ENCODE data around the gene PEX5. TPM values are rescaled to one million over a fixed set of nuclear protein-coding genes. Genes with fewer than 3 reads are reported as not detected.

PEX5 gene
- total RNA-seq, result 39.7 TPM

DNA sequence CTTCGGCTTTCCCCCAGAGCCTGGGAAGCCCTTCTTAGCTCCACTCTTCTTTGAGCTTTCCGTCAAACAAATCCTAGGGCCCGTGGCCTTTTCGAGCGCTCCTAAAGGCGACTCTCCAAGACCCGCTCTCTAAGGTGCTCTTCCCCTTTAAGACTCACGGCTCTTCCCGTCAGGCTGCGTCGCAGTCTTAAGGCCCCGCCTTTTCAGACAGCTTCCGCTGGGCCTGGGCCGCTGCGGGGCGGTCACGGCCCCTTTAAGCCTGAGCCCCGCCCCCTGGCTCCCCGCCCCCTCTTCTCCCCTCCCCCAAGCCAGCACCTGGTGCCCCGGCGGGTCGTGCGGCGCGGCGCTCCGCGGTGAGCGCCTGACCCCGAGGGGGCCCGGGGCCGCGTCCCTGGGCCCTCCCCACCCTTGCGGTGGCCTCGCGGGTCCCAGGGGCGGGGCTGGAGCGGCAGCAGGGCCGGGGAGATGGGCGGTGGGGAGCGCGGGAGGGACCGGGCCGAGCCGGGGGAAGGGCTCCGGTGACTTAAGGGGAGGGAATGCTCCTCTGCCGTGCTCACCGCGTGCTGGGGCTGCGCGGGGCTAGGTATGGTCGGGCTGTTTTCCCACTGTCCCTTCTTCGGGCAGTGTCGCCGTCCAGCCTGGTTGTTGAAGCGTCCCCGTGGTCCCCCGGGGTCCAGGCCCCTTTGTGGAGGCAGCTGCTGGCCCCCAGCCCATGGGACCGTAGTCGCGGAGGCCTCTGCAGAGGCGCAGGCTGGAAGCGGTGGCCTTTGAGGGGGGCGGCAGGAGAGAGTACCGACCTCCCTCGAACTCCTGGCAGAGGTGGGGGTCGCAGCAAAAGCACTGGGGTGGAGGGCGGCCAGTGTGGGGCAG, at the start of gene PEX5:
Gene PEX5, plus strand, starts transcription at position 289 of the 870 bp plus-strand sequence. CDS start 692 bp downstream, outside the sequence.
- Histone ChIP-seq H3K9ac (ENCODE audit: low read depth in 1 of 3, low read length in 3 of 3) (peak within 1 kb of the TSS; percentile 91 to 99 (median 93)), H3K27me3 (ENCODE audit: control insufficient read depth in 3 of 3, insufficient read depth in 3 of 3, low read length in 3 of 3) (no peaks in the 10 kb centered on the region), H3K27ac (ENCODE audit: low read depth, low read length) (peak within 1 kb of the TSS; percentile 92), H3K4me3 (ENCODE audit: low read length in 3 of 3) (peak within 1 kb of the TSS; percentile 83 to 99 (median 98)), H3K9me3 (ENCODE audit: control insufficient read depth in 3 of 3, low read length in 3 of 3) (no peaks in the 10 kb centered on the region), H3K36me3 (ENCODE audit: control insufficient read depth in 3 of 3, insufficient read depth in 3 of 3, low read length in 3 of 3) (peaks cover 7 to 15% (median 9%) of the 10 kb centered on the region in 3 donors), H3K4me1 (ENCODE audit: control insufficient read depth in 3 of 3, insufficient read depth in 3 of 3, low read length in 3 of 3) (peaks cover 15 to 22% (median 21%) of the 10 kb centered on the region in 3 donors)

DNA sequence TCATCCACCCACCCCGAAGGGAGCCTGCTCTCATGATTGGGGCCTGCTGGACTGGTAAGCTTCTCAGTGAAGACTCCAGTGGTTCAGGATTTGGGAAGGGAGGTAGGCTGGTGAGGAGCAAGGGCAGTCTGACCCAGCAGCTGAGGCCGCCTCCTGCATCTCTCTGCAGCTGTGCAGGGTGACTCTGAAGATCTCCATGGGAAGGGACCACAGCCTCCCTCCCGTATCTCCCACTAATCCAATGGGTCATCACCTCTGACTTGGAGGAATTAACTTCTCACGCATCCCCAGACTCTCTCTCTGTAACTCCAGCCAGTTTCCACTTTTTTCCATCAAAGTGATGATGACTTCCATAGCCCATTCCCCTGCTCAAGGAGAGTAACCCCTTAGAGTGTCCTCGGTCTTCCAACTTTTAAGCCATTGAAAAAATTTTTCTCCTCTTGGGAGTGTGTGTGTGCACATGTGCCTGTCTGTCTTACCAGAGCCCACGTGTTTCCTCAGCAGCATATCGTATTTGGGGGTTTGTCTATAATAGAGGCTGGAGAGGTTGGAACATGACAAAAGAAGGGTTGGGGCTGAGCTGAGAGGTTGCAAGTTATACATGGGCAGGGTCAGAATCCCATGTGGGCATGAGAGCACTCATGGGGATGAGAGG, 48.0 kb upstream of the PEX5 start:
- Histone ChIP-seq H3K4me1 (ENCODE audit: control insufficient read depth in 3 of 3, insufficient read depth in 3 of 3, low read length in 3 of 3) (peaks cover 0 to 3% (median 2%) of the 10 kb centered on the region in 3 donors), H3K27me3 (ENCODE audit: control insufficient read depth in 3 of 3, insufficient read depth in 3 of 3, low read length in 3 of 3) (no peaks in the 10 kb centered on the region), H3K36me3 (ENCODE audit: control insufficient read depth in 3 of 3, insufficient read depth in 3 of 3, low read length in 3 of 3) (peaks cover 3 to 20% (median 4%) of the 10 kb centered on the region in 3 donors), H3K4me3 (ENCODE audit: low read length in 3 of 3) (no peak overlapping the region), H3K9me3 (ENCODE audit: control insufficient read depth in 3 of 3, low read length in 3 of 3) (no peaks in the 10 kb centered on the region), H3K9ac (ENCODE audit: low read depth in 1 of 3, low read length in 3 of 3) (no peak overlapping the region), H3K27ac (ENCODE audit: low read depth, low read length) (no peak overlapping the region)

DNA sequence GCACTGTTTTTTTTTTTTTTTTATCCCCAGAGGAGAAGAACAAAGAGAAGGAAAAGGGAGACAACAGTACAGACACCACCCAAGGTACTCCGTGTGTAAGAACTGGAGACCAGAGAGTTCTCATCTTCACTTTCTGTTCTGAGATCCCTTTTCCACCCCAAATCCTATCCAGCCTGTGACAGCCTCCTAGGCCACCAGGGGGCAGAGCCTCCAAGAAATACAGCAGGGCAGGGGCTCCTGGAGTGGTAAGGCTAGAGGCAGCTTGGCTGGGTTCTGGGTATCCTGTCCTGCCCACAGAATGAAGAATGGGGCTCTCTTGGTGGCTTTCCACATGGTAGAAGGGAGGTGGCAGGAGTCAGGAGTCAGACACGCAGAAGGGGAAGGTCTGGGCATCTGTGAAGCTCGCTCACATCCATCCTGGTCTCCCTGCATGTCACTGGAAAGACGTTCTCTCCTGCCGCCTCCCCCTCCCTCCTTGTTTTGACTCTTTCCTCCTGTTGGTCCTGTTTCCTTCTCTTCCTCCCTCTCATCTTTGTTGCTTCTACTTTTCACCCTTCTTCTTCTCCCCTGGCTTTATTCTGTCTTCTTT, 47.3 kb upstream of the PEX5 start:
- H3K36me3 ChIP-seq (ENCODE audit: control insufficient read depth in 3 of 3, insufficient read depth in 3 of 3, low read length in 3 of 3), result peaks cover 2 to 14% (median 4%) of the 10 kb centered on the region in 3 donors
- no peak overlapping the region for H3K4me3 ChIP-seq (ENCODE audit: low read length in 3 of 3)
- H3K27me3 ChIP-seq (ENCODE audit: control insufficient read depth in 3 of 3, insufficient read depth in 3 of 3, low read length in 3 of 3), result no peaks in the 10 kb centered on the region
- no peak overlapping the region for H3K9ac ChIP-seq (ENCODE audit: low read depth in 1 of 3, low read length in 3 of 3)
- peaks cover 0 to 3% (median 2%) of the 10 kb centered on the region in 3 donors for H3K4me1 ChIP-seq (ENCODE audit: control insufficient read depth in 3 of 3, insufficient read depth in 3 of 3, low read length in 3 of 3)
- no peaks in the 10 kb centered on the region for H3K9me3 ChIP-seq (ENCODE audit: control insufficient read depth in 3 of 3, low read length in 3 of 3)
- H3K27ac ChIP-seq (ENCODE audit: low read depth, low read length), result no peak overlapping the region

DNA sequence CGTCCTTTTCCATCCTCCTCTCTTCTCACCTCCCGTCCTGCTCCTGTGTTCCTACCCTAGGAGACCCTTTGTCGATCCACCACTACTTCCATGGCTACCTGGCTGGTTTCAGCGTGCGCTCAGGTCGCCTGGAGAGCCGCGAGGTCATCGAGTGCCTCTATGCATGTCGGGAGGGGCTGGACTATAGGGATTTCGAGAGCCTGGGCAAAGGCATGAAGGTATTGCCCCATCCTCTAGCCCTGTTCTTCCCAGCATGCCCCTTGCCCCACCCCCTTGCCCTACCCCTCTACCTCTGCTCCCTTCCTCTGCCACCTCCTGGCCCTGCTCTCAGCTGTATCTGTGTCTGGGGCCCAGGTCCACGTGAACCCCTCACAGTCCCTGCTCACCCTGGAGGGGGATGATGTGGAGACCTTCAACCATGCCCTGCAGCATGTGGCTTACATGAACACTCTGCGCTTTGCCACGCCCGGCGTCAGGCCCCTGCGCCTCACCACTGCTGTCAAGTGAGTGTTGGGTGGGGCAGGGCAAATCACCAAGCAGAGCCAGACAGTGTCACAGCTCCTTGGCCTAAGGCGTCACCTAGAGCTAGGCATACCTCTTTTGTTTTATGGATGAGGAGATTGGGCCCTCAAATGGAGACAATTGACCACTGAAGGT, 46.5 kb upstream of the PEX5 start:
- H3K4me3 ChIP-seq (ENCODE audit: low read length in 3 of 3), result no peak overlapping the region
- H3K4me1 ChIP-seq (ENCODE audit: control insufficient read depth in 3 of 3, insufficient read depth in 3 of 3, low read length in 3 of 3), result peaks cover 0 to 3% (median 2%) of the 10 kb centered on the region in 3 donors
- H3K27me3 ChIP-seq (ENCODE audit: control insufficient read depth in 3 of 3, insufficient read depth in 3 of 3, low read length in 3 of 3), result no peaks in the 10 kb centered on the region
- no peaks in the 10 kb centered on the region for H3K9me3 ChIP-seq (ENCODE audit: control insufficient read depth in 3 of 3, low read length in 3 of 3)
- no peak overlapping the region for H3K27ac ChIP-seq (ENCODE audit: low read depth, low read length)
- H3K9ac ChIP-seq (ENCODE audit: low read depth in 1 of 3, low read length in 3 of 3), result no peak overlapping the region
- peaks cover 2 to 8% (median 4%) of the 10 kb centered on the region in 3 donors for H3K36me3 ChIP-seq (ENCODE audit: control insufficient read depth in 3 of 3, insufficient read depth in 3 of 3, low read length in 3 of 3)

DNA sequence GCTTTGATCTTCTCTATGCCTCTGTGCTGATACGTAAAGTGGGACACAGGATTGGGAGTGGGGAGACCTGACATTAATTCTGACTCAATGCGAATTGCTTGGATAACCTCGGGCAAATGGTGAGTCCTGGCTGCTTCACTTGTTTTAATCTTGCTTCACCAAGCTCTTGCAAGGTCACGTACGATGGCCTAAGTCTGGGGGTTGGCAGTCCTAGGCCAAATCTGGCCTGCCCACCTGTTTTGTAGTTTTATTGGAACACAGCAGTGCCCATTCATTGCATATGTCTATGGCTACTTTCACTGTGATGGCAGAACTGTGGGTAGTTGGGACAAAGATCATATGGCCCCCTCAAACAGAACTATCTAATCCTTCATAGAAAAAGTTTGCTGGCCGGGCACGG, 45.9 kb upstream of the PEX5 start:
- peaks cover 2 to 9% (median 4%) of the 10 kb centered on the region in 3 donors for H3K36me3 ChIP-seq (ENCODE audit: control insufficient read depth in 3 of 3, insufficient read depth in 3 of 3, low read length in 3 of 3)
- no peak overlapping the region for H3K27ac ChIP-seq (ENCODE audit: low read depth, low read length)
- H3K4me3 ChIP-seq (ENCODE audit: low read length in 3 of 3), result no peak overlapping the region
- H3K4me1 ChIP-seq (ENCODE audit: control insufficient read depth in 3 of 3, insufficient read depth in 3 of 3, low read length in 3 of 3), result peaks cover 0 to 3% (median 2%) of the 10 kb centered on the region in 3 donors
- no peak overlapping the region for H3K9ac ChIP-seq (ENCODE audit: low read depth in 1 of 3, low read length in 3 of 3)
- H3K9me3 ChIP-seq (ENCODE audit: control insufficient read depth in 3 of 3, low read length in 3 of 3), result no peaks in the 10 kb centered on the region
- no peaks in the 10 kb centered on the region for H3K27me3 ChIP-seq (ENCODE audit: control insufficient read depth in 3 of 3, insufficient read depth in 3 of 3, low read length in 3 of 3)

DNA sequence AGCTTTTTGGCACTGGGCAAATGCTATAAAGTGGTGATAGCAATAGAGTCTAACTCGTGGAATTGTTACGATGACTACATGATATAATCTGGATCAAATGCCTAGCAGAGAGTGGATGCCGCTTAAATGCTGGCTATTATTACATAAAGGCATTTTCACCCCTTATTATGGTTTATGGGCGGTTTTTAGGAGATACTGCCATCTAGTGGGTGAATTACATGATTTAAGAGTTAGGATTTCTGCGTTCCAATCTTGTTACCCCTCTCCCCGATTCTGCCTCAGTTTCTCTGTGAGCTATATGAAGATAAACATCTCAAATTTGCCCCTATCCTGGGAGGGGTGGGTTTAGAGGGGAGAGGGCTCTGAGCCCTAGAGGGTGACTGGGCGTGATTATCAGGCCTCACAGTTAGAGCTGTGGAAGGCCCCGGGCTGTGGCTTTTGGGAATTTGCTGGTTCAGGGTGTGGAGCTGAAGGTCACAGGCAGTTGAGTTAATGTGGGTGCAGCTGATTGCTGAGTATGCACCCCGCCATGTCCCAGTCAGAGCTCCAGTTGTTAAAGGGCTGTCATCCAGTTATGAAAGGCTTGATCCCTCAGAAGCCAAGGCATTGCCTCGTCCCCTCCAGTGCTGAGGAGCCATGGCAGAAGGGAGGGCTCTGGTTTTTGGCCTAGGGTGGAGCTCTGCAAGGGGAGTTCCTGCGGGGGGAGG, 44.9 kb upstream of the PEX5 start:
- H3K36me3 ChIP-seq (ENCODE audit: control insufficient read depth in 3 of 3, insufficient read depth in 3 of 3, low read length in 3 of 3), result peaks cover 10 to 18% (median 12%) of the 10 kb centered on the region in 3 donors
- no peak overlapping the region for H3K4me3 ChIP-seq (ENCODE audit: low read length in 3 of 3)
- H3K4me1 ChIP-seq (ENCODE audit: control insufficient read depth in 3 of 3, insufficient read depth in 3 of 3, low read length in 3 of 3), result peaks cover 0 to 3% (median 2%) of the 10 kb centered on the region in 3 donors
- H3K9me3 ChIP-seq (ENCODE audit: control insufficient read depth in 3 of 3, low read length in 3 of 3), result no peaks in the 10 kb centered on the region
- H3K27ac ChIP-seq (ENCODE audit: low read depth, low read length), result peak overlapping the region; percentile 3
- peak overlapping the region in 1 of 3 donors; percentile 40 for H3K9ac ChIP-seq (ENCODE audit: low read depth in 1 of 3, low read length in 3 of 3)
- no peaks in the 10 kb centered on the region for H3K27me3 ChIP-seq (ENCODE audit: control insufficient read depth in 3 of 3, insufficient read depth in 3 of 3, low read length in 3 of 3)

DNA sequence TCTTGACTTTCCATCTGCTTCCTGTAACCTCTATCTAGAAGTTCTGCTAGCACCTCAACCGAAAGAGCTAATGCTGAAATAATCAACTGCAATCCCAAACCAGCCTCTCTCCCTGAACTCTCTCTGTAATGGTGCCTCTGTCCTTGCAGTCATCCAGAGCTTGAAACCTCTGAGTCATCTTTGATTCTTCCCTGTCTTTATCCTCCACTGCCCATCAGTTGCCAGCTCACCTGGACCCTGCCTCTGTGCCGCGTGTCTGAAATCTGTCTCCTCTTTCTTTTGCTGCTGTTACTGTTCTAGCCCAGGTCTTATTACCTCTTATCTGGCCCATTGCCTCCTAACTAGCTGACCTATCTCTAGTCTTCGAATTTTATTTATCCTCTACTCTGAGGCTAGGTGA, 43.8 kb upstream of the PEX5 start:
- Histone ChIP-seq H3K27ac (ENCODE audit: low read depth, low read length) (no peak overlapping the region), H3K4me3 (ENCODE audit: low read length in 3 of 3) (no peak overlapping the region), H3K9ac (ENCODE audit: low read depth in 1 of 3, low read length in 3 of 3) (no peak overlapping the region), H3K4me1 (ENCODE audit: control insufficient read depth in 3 of 3, insufficient read depth in 3 of 3, low read length in 3 of 3) (peaks cover 0 to 3% (median 2%) of the 10 kb centered on the region in 3 donors), H3K36me3 (ENCODE audit: control insufficient read depth in 3 of 3, insufficient read depth in 3 of 3, low read length in 3 of 3) (peaks cover 12 to 29% (median 12%) of the 10 kb centered on the region in 3 donors), H3K27me3 (ENCODE audit: control insufficient read depth in 3 of 3, insufficient read depth in 3 of 3, low read length in 3 of 3) (no peaks in the 10 kb centered on the region), H3K9me3 (ENCODE audit: control insufficient read depth in 3 of 3, low read length in 3 of 3) (no peaks in the 10 kb centered on the region)

DNA sequence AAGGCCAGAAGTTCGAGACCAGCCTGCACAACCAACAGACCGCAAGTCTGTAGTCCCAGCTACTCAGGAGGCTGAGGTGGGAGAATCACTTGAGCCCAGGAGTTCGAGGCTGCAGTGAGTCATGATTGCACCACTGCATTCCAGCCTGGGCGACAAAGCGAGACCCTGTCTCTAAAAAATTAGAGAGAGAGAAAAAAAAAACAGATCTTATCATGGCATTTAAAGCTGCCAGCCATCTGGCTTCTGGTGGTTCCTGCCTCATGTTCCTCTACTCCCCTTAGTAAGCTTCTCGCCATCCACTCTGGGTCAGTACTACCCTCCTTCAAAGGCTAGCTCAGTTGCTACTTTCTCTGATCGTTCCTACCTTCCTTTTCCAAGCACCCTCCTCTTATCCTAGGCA, 43.3 kb upstream of the PEX5 start:
- peaks cover 0 to 3% (median 2%) of the 10 kb centered on the region in 3 donors for H3K4me1 ChIP-seq (ENCODE audit: control insufficient read depth in 3 of 3, insufficient read depth in 3 of 3, low read length in 3 of 3)

DNA sequence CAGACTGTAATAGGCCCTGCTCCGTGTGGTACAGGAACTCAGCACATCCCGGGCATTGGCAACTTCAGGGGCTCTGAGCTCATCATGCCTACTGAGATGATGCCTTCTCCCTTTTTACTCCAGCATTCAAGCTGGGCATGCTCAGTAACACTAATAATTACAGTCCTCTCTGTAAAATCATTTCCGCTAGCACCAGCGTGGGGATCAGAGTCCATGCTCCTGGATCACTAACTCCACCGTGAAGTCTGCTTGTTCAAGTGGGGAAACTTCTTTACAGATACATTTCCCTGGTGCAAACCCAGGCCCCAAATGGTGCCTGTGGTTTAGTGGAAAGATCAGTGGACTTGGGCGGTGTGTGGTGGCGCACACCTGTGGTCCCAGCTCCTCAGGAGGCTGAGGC, 42.6 kb upstream of the PEX5 start:
- H3K27me3 ChIP-seq (ENCODE audit: control insufficient read depth in 3 of 3, insufficient read depth in 3 of 3, low read length in 3 of 3), result no peaks in the 10 kb centered on the region
- no peak overlapping the region for H3K9ac ChIP-seq (ENCODE audit: low read depth in 1 of 3, low read length in 3 of 3)
- no peak overlapping the region for H3K4me3 ChIP-seq (ENCODE audit: low read length in 3 of 3)
- H3K36me3 ChIP-seq (ENCODE audit: control insufficient read depth in 3 of 3, insufficient read depth in 3 of 3, low read length in 3 of 3), result peaks cover 12 to 33% (median 12%) of the 10 kb centered on the region in 3 donors
- no peak overlapping the region for H3K27ac ChIP-seq (ENCODE audit: low read depth, low read length)
- no peaks in the 10 kb centered on the region for H3K9me3 ChIP-seq (ENCODE audit: control insufficient read depth in 3 of 3, low read length in 3 of 3)
- H3K4me1 ChIP-seq (ENCODE audit: control insufficient read depth in 3 of 3, insufficient read depth in 3 of 3, low read length in 3 of 3), result peaks cover 0 to 3% (median 2%) of the 10 kb centered on the region in 3 donors

More for the DNA sequence above, 43.3 kb upstream of the PEX5 start:
- Histone ChIP-seq H3K9ac (ENCODE audit: low read depth in 1 of 3, low read length in 3 of 3) (no peak overlapping the region), H3K36me3 (ENCODE audit: control insufficient read depth in 3 of 3, insufficient read depth in 3 of 3, low read length in 3 of 3) (peaks cover 12 to 32% (median 12%) of the 10 kb centered on the region in 3 donors), H3K27me3 (ENCODE audit: control insufficient read depth in 3 of 3, insufficient read depth in 3 of 3, low read length in 3 of 3) (no peaks in the 10 kb centered on the region), H3K27ac (ENCODE audit: low read depth, low read length) (no peak overlapping the region), H3K9me3 (ENCODE audit: control insufficient read depth in 3 of 3, low read length in 3 of 3) (no peaks in the 10 kb centered on the region), H3K4me3 (ENCODE audit: low read length in 3 of 3) (no peak overlapping the region)
